Stimulated activated CD4-positive, alpha-beta T cell treated with anti-CD3 and anti-CD28 coated beads, Interleukin-12 subunit alpha, Interleukin-12 subunit beta, amount 100 ng/mL, for 24 hours (primary cell): ENCODE measurements around the gene FAM107A.
"Not testable (repeated sequence)": the region's sequence is repeated elsewhere in the genome, so short reads cannot be mapped to it uniquely, and the experiment has no call there.

Source experiments
- DNase-seq, 2 experiments: peaks; one replicate each; pipeline ENCODE4 v3.0.0-alpha.2; 2020; ENCODE audit warnings: low read depth in 2 of 2

The FAM107A gene

GRCh38 chr3:58536501-58537411, 40.4 kb downstream of the FAM107A start, which contains the start of gene ACOX2:
Gene ACOX2 (minus strand): TSS chr3:58537190. CDS start chr3:58535106, 2,084 bp downstream.
- DNase-seq: no peak

DNA sequence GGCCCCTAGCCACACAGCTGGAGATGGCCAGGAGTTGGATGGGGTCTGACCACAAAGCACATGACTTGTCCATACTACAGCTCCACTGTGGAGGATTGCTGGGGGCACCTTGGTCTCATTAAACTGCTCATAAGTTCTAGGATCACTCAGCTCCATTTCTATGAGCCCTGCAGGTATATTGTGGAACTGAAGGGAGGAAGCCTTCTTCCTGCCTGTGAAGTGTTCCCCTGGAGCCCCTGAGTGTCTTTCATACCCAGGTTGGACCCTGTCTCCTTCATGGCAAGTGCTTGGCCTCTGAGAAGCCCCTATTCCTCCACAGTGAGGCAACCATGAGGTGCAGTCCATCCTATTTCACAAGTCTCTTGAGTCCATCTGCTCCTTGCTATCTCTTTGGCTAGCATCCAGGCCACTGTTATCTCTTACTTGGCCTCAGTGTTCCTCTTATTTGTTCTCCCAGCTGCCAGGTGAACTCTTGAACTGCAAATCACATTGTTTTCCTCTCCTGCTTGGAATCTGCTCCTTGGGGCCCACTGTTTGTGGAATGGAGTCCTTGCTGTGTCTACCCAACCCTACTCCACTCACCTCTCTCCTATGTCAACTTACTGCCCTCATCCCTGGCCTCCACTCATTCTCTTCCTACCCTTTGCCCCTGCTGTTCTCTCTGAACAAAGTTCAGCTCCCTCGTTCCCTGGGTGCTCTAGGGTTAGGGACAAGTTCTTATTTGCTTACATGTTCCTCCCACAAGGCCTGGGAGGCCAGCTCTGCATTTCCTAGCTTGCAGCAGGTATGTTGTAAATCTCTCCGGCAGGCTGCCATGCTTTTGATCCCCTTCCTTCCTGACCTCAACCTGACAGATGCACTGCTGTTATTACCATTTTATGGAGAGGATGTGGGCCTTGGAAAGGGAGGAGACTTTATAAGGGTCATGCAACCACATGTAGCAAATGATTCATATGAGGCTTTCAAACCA, 41.4 kb downstream of the FAM107A start:
- no peak for DNase-seq

DNA sequence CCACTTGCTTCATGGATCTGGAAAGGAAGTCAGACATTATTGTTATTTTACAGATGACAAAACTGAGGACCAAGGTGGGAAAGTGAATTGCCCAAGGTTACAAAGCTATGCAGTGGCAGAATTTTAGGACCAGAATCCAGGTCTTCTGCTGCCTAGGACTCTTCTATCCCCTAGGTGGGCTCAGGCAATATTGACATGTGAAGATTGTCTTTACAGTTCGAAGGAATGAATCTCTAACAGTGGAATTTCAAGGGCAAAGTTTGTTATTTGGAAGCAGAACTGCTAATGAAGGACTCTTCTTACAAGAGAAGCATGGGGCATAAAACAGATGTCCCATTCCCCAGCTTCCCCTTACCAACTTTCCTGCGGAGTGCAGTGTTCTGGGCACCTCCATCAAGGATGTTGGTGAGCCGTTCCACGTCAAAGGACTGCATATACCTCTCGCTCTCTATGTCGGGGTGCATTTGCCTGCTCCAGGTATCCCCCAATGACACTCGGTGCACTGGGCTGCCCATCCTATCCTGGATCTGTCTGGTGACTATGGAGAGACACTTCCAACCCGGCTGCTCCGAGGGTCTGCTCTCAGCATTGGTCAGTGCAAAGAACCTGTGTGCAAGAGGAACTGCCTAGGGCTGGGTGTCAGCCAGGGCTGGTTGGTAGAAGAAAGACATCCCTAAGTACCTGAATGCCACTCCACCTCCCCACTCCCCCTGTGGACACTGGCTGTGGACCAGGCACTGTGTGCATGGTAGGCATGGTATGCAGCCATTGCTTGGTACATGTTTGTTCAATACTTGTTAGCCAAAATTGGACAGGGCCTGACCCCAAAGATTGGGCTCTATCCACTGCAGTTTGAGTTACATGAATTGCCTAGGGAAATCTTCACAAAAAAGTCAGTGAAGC, 42.3 kb downstream of the FAM107A start:
- DNase-seq: no peak

GRCh38 chr3:58532794-58533220, 44.4 kb downstream of the FAM107A start:
- DNase-seq: peak; percentile 70 to 77

GRCh38 chr3:58531956-58532355, 45.2 kb downstream of the FAM107A start:
- DNase-seq: no peak

- no peak for DNase-seq
Measured at GRCh38 chr3:58531555-58531954, 45.6 kb downstream of the FAM107A start.

GRCh38 chr3:58530354-58530865, 46.8 kb downstream of the FAM107A start:
- DNase-seq: no peak

DNA sequence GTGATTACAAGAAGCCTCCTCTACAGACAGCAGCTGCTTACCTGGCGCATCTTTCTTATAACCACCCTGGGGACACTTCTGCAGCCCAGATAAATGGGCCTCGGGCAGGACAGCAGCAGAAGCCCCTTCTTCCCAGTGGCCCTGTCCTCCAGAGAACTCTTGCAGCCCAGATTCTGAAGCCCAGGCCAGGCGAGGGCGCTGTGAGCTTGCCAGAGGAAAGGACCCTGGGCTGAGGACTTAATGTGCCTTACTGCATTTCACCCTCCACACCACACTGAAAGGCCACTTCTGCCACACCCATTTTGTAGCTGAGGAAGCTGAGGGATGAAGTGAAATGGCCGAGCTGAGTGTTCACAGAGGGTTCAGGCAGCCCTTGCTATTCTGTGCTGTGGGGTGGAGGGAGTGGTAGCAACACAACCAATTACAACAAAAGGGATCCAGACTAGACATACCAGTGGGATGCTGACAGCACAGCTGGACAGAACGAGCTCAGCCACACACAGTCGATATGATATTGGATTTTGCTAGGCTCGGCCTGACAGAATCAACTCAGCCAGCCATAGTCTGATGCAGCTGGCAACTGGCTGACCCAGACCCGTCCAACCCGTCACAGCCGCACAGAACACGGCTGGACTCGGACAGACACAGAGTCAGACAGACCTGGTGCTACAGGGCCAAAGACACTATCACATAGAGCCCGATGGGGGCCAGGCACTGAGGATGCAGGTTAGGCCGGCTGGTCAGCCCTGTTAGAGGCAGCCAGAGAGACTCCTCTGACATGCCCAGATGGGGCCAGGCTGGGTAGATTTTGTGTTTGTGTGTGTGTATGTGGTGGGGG, 47.5 kb downstream of the FAM107A start:
- no peak for DNase-seq

- DNase-seq: no peak
Measured at GRCh38 chr3:58528629-58529028, 48.6 kb downstream of the FAM107A start.

- DNase-seq: not testable (repeated sequence)
Measured at GRCh38 chr3:58527440-58527839, 49.8 kb downstream of the FAM107A start.

GRCh38 chr3:58526515-58526957, 50.7 kb downstream of the FAM107A start:
- DNase-seq: no peak

- no peak for DNase-seq
Measured at GRCh38 chr3:58524326-58524888, 52.8 kb downstream of the FAM107A start.

DNA sequence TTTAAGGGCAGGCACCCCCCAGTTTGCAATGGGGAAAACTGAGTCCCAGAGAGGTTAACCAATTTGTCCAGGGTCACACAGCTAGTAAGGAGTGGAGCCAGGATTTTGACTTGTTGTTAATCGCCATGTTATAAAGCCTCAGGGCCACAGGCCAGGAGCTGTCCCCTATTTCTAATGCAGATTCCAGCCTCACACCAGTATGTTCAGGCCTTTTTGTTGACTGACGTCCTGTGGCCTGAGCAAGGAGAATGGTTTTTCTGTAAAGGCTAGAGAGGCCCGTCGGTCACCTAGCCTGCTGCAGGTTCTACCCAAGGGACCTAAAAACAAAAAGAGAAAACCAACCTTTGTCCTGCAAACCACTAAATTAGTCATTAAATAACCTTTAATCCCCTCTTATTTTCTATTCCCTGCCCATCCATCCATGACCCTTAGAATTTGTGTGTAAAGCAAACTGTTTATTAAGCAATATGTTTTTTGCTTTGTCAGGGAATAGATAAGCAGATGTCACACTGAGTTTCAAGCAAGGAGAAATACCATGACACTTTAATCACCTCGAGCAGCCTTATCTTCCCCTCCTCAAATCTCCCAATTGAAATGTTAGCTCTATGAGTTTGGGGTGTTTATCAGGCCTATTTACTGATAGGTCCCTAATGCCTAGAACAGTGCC, 54.3 kb downstream of the FAM107A start:
- DNase-seq: no peak

- DNase-seq: no peak
Measured at GRCh38 chr3:58521917-58522631, 55.1 kb downstream of the FAM107A start.

GRCh38 chr3:58521336-58521670, 55.9 kb downstream of the FAM107A start:
- DNase-seq: no peak

DNA sequence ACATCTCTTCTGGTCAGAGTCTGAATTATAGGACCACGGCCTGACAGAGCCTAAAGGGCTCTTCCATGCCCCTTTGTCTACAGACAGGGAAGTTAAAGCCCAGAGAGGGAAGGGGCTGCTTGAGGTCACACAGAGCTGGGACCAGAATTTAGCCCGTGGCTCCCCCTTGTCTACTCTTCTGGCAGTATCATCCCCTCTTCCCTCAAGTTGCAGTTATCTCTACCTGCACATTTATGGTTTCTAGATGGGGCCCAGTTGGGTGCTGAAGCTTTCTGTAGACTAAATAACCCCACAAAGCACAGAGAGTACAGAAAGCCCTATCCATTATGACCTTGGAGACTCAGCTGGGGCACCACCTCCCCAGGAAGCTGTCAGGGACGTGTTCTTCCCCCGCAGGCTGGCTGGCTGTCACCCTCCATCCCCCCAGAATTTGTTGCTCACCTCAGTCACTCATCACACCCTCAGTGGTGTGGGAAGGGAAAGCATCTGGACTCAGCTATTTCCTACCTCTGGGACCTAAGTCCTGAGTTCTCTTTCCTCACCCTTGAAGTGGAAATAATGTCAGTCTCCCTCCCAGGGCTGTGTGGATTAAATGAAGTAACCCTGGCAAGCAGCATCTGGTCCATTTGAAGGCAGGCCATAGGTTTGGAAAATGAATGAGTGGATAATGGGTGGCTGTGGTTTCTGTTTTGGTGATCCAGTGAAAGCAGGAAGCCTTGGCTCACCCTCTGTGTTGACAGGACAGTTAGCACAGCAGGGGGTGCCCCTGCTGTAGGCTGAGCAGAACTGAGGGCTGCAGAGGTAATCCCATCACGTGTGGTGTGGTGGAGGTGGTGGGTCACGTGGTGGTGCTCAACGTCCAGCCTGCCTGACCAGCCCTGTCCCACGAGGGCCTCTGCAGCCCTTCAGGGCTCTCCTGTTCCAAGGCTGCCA, 56.5 kb downstream of the FAM107A start:
- DNase-seq: no peak

DNA sequence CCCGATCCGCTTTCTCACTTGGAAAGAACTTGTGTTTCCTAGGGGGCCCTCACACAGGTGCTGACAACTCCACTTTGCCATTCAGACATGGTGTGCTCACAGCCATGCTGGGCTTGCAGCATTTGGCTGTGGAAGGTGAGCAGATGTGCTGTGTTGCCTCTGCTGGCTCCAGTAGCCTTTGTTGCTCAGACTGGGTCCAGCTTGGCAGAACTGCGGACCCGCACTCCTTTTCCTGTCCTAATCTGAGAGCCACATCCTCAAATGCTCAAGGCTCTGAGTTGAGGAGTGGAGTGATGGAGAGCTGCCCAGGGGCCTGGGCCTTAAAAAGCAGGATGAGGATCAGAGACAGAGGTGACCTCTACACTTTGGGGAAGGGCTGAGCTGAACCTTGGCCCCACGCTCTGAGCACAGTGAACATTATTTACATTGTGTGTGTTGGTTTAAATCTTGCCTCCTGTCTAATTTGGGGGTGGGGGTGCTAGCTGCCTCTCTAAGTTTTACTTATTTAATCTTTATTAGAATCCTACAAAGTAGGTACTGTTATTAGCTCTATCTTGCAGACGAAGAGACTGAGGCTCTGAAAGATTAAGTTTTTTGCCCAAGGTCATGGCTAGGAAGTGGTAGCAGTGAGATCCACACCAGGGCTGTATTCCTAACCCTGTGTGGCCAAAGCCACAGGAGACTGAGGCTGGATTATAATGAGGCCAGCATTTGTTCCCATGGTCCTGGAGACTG, 57.4 kb downstream of the FAM107A start:
- DNase-seq: no peak
